K562 (cell line): Measurements from ENCODE around the gene OR2AT4. TPM values are rescaled to one million over a fixed set of nuclear protein-coding genes. Genes with fewer than 3 reads are reported as not detected.

Experiments used
- CC2D1A ChIP-seq: fragments of 450-650 bp; IDR thresholded peaks from 2 replicates; pipeline ENCODE4 v1.6.1; 2017; ENCODE audit warnings: mild to moderate bottlenecking
- DIDO1 ChIP-seq: fragments of 450-650 bp; IDR thresholded peaks from 2 replicates; pipeline ENCODE4 v1.6.1; 2016; ENCODE audit warnings: low read depth, missing biosample characterization, missing genetic modification characterization
- ETS1 ChIP-seq: conservative IDR thresholded peaks from 2 replicates; pipeline ENCODE4 v1.6.1; 2011; ENCODE audit warnings: low read depth, mild to moderate bottlenecking, low read length; ENCODE audit not compliant: control insufficient read depth
- GATAD2B ChIP-seq: fragments of 450-650 bp; IDR thresholded peaks from 2 replicates; pipeline ENCODE4 v1.6.1; 2017; ENCODE audit warnings: mild to moderate bottlenecking, borderline replicate concordance
- MAFF ChIP-seq: IDR thresholded peaks from 2 replicates; pipeline ENCODE4 v1.6.1; 2012; ENCODE audit warnings: low read length, improper control_type of control experiment
- MAZ ChIP-seq, 2 experiments: fragments of 450-650 bp in 1 of 2; sonication (generic) in 1 of 2; formaldehyde crosslinking; IDR thresholded peaks in 1 of 2; conservative IDR thresholded peaks in 1 of 2; 2 replicates each; pipeline versions ENCODE4 v1.4.0 to v1.5.0; 2020; ENCODE audit warnings: mild to moderate bottlenecking in 1 of 2, missing genetic modification reagents in 1 of 2
- PCBP1 ChIP-seq: fragments of 200-400 bp; formaldehyde crosslinking; IDR thresholded peaks from 2 replicates; pipeline ENCODE4 v1.6.1; 2018; ENCODE audit warnings: mild to moderate bottlenecking, low read depth, low read length; ENCODE audit not compliant: poor library complexity, severe bottlenecking
- SRSF1 ChIP-seq: fragments of 200-400 bp; formaldehyde crosslinking; IDR thresholded peaks from 2 replicates; pipeline ENCODE4 v1.6.1; 2017; ENCODE audit warnings: mild to moderate bottlenecking, low read depth, low read length, moderate library complexity
- STAT5A ChIP-seq: IDR thresholded peaks from 2 replicates; pipeline ENCODE4 v1.6.1; 2012; ENCODE audit warnings: low read length, inconsistent platforms, borderline replicate concordance
- ZNF280B ChIP-seq: fragments of 250-450 bp; sonication (Bioruptor Pico); IDR thresholded peaks from 2 replicates; pipeline ENCODE4 v1.5.1; 2021; ENCODE audit warnings: mild to moderate bottlenecking
- polyA plus RNA-seq, 8 experiments: library from polyadenylated mRNA; depleted of rRNA in 4 of 8; stranded (reverse) in 5 of 8; unstranded in 3 of 8; fragments of >200 nt; fragmentation: Nextera tagmentation in 2 of 8; fragmentation: Illumina TruSeq in 1 of 8; extraction: Ambion mirVana in 2 of 8; extraction: Trizol in 1 of 8; gene quantifications; 2 replicates each; pipeline versions ENCODE4 v1.2.1 to v1.2.3, GENCODE V29; 2011 to 2014; ENCODE audit warnings: inconsistent platforms in 1 of 8, missing spikeins in 1 of 8
- total RNA-seq, 7 experiments: library from RNA; depleted of rRNA in 6 of 7; stranded (reverse); fragments of >200 nt in 6 of 7; fragmentation: Illumina TruSeq in 2 of 7; extraction: Trizol in 2 of 7; gene quantifications; 2 replicates each; pipeline versions ENCODE4 v1.2.1 to v1.2.3, GENCODE V29; 2011 to 2021; ENCODE audit warnings: low replicate concordance in 1 of 7
- TF ChIP-seq, protein P1 (sequence below), 2 experiments: fragments of 450-650 bp; formaldehyde crosslinking in 1 of 2; IDR thresholded peaks; 2 replicates each; pipeline versions ENCODE4 v1.4.0 to v1.6.1; 2014 to 2020; ENCODE audit warnings: mild to moderate bottlenecking in 2 of 2, borderline replicate concordance in 1 of 2, low read depth in 1 of 2

Gene OR2AT4
- total and polyA plus RNA-seq, 9 of the 15 experiments (the other 6 are each of a cell fraction or from before 2014, with no cell fraction given), result 0.86 to 3.1 (median 2.0) TPM

DNA sequence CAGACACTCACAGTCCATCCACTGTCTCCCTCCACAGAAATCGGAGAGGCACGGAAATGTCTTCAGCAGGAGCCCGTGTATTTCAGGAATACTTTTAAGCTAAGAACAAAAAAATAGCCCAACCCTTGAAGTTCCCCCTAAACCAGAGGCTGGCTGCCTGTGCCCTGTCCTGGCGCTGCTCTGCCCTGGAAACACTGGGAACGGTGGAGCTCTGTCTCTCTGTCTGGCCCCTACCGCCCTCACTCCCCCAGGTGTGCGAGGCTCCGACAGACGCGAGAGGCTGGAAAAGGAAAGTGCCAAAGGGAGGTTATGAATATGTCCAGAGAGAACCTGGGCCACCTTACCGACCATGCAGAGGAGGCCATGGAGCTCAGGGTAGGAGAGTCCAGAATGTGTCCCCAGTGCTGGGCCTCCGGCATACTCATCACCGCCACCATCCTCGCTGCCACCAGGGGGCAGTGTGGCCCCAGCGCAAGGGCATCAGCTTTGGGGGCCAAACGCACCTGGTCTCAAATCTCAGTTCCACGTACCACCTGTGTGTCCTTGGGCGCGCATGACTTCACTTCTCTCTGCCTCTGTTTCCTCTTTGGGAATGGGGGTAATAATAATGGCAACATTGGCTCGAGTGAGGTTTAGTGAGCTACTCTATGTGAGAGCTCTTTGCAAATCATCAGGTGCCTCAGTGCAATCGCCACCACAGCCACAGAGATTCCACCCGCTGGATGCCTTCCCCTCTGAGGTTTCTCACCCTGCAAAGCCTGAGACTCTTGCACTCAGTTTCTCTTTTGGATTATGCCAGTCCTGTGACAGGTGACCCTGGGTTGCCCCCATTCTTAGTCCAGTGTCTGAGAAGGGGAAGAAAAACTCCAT lies 43.8 kb upstream of the OR2AT4 start (continued):
- TF ChIP-seq ETS1 (no peak), DIDO1 (tag) (no peak), CC2D1A (peak; percentile 48; the same call in 1 of the 2 replicates), ZNF280B (no peak), SRSF1 (no peak), MAZ (CRISPR knock-in tag; conservative IDR thresholded peaks at IDR 0.05 in 1 of 2, IDR thresholded peaks at IDR 0.05 in 1 of 2) (peak; percentile 24 to 72; a peak in 1 of 4 replicates), STAT5A (no peak), GATAD2B (no peak), PCBP1 (no peak), MAFF (no peak)
- TF ChIP-seq, protein P1, sequence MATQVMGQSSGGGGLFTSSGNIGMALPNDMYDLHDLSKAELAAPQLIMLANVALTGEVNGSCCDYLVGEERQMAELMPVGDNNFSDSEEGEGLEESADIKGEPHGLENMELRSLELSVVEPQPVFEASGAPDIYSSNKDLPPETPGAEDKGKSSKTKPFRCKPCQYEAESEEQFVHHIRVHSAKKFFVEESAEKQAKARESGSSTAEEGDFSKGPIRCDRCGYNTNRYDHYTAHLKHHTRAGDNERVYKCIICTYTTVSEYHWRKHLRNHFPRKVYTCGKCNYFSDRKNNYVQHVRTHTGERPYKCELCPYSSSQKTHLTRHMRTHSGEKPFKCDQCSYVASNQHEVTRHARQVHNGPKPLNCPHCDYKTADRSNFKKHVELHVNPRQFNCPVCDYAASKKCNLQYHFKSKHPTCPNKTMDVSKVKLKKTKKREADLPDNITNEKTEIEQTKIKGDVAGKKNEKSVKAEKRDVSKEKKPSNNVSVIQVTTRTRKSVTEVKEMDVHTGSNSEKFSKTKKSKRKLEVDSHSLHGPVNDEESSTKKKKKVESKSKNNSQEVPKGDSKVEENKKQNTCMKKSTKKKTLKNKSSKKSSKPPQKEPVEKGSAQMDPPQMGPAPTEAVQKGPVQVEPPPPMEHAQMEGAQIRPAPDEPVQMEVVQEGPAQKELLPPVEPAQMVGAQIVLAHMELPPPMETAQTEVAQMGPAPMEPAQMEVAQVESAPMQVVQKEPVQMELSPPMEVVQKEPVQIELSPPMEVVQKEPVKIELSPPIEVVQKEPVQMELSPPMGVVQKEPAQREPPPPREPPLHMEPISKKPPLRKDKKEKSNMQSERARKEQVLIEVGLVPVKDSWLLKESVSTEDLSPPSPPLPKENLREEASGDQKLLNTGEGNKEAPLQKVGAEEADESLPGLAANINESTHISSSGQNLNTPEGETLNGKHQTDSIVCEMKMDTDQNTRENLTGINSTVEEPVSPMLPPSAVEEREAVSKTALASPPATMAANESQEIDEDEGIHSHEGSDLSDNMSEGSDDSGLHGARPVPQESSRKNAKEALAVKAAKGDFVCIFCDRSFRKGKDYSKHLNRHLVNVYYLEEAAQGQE (IDR thresholded peaks at IDR 0.05; ENCODE audit: borderline replicate concordance), result peak; percentile 68; the same call in 1 of the 2 replicates
- TF ChIP-seq, protein P1 (CRISPR knock-in tag; IDR thresholded peaks at IDR 0.05; ENCODE audit: low read depth), result no peak
